IMR-90 (cell line): Measurements from ENCODE around the gene EMP1.

Experiments
- BHLHE40 ChIP-seq: fragments of 150-350 bp; IDR thresholded peaks from 2 replicates; pipeline ENCODE4 v1.6.1; 2016; ENCODE audit warnings: mild to moderate bottlenecking, low read depth, low read length
- CEBPB ChIP-seq: IDR thresholded peaks from 2 replicates; pipeline ENCODE4 v1.6.1; 2012; ENCODE audit warnings: low read depth, low read length, improper control_type of control experiment
- CTCF ChIP-seq: conservative IDR thresholded peaks from 2 replicates; pipeline ENCODE4 v1.5.1; 2012; ENCODE audit warnings: mild to moderate bottlenecking, low read depth, low read length, improper control_type of control experiment
- ELK1 ChIP-seq: fragments of 150-350 bp; IDR thresholded peaks from 2 replicates; pipeline ENCODE4 v1.6.1; 2016; ENCODE audit warnings: low read depth, mild to moderate bottlenecking, low read length, moderate library complexity, borderline replicate concordance
- FOS ChIP-seq: fragments of 150-350 bp; IDR thresholded peaks from 2 replicates; pipeline ENCODE4 v1.6.1; 2016; ENCODE audit warnings: low read depth, low read length
- MAFK ChIP-seq: IDR thresholded peaks from 2 replicates; pipeline ENCODE4 v1.6.1; 2012; ENCODE audit warnings: low read depth, low read length, improper control_type of control experiment
- MAZ ChIP-seq: IDR thresholded peaks from 2 replicates; pipeline ENCODE4 v1.6.1; 2012; ENCODE audit warnings: low read depth, mild to moderate bottlenecking, low read length, improper control_type of control experiment, moderate library complexity, borderline replicate concordance
- MXI1 ChIP-seq: IDR thresholded peaks from 2 replicates; pipeline ENCODE4 v1.6.1; 2012; ENCODE audit warnings: low read depth, mild to moderate bottlenecking, low read length, moderate library complexity, borderline replicate concordance
- NFE2L2 ChIP-seq: fragments of 150-350 bp; IDR thresholded peaks from 2 replicates; pipeline ENCODE4 v1.6.1; 2016; ENCODE audit warnings: low read depth, mild to moderate bottlenecking, low read length
- POLR2A ChIP-seq: IDR thresholded peaks from 2 replicates; pipeline ENCODE4 v1.6.1; 2012; ENCODE audit warnings: mild to moderate bottlenecking, low read depth, low read length
- RAD21 ChIP-seq: IDR thresholded peaks from 2 replicates; pipeline ENCODE4 v1.6.1; 2012; ENCODE audit warnings: low read length, improper control_type of control experiment
- RCOR1 ChIP-seq: IDR thresholded peaks from 2 replicates; pipeline ENCODE4 v1.6.1; 2012; ENCODE audit warnings: mild to moderate bottlenecking, low read length, improper control_type of control experiment; ENCODE audit not compliant: insufficient replicate concordance
- SMC3 ChIP-seq: fragments of 150-350 bp; IDR thresholded peaks from 2 replicates; pipeline ENCODE4 v1.6.1; 2016; ENCODE audit warnings: low read depth, mild to moderate bottlenecking, antibody characterized with exemption, low read length, moderate library complexity
- USF2 ChIP-seq: fragments of 150-350 bp; IDR thresholded peaks from 2 replicates; pipeline ENCODE4 v1.6.1; 2017; ENCODE audit warnings: mild to moderate bottlenecking, antibody characterized with exemption, low read length, low read depth

GRCh38 chr12:13227191-13227590, 30.7 kb downstream of the EMP1 start:
- TF ChIP-seq CTCF, result no peak
- TF ChIP-seq USF2, result no peak
- no peak for TF ChIP-seq RCOR1
- no peak for TF ChIP-seq CEBPB
- TF ChIP-seq MAZ, result no peak
- no peak for TF ChIP-seq RAD21
- TF ChIP-seq MAFK, result no peak
- TF ChIP-seq POLR2A, result no peak
- TF ChIP-seq MXI1, result no peak
- TF ChIP-seq SMC3, result no peak
- no peak for TF ChIP-seq NFE2L2
- no peak for TF ChIP-seq ELK1
- no peak for TF ChIP-seq BHLHE40
- TF ChIP-seq FOS, result no peak
